SK-N-SH (cell line): Measurements from ENCODE around the gene S100A6. TPM values are rescaled to one million over a fixed set of nuclear protein-coding genes. Genes with fewer than 3 reads are reported as not detected.

ENCODE experiments used
- CTCF ChIA-PET: fragments of 300-600, 350-600 bp; formaldehyde crosslinking; extraction: SDS; loops from one replicate; lab custom pipeline; 2021; lab: Yijun Ruan, JAX
- POLR2A ChIA-PET: fragments of 350-600 bp; sonication (Branson Sonifier 250); formaldehyde crosslinking; extraction: SDS; loops from one replicate; lab custom pipeline; 2020; ENCODE audit warnings: antibody characterized with exemption, inconsistent platforms; lab: Yijun Ruan, JAX
- DNase-seq: peaks from one replicate; pipeline ENCODE4 v3.0.0; 2012
- H2AFZ ChIP-seq: fragments of 200-600 bp; sonication (generic); 2 replicates; pipeline ENCODE4 v1.8.1; 2016; ENCODE audit warnings: antibody characterized with exemption, mild to moderate bottlenecking, low read depth
- H3F3A ChIP-seq: fragments of 200-600 bp; sonication (generic); replicated peaks from 2 replicates; pipeline ENCODE3; 2016; ENCODE audit warnings: antibody characterized with exemption, mild to moderate bottlenecking; ENCODE audit not compliant: insufficient read depth
- H3K27ac ChIP-seq, 2 experiments: fragments of 200-500 bp in 1 of 2; fragments of 200-600 bp in 1 of 2; sonication (Bioruptor generic) in 1 of 2; sonication (generic), shearing (Covaris generic) in 1 of 2; 2 replicates each; pipeline versions ENCODE4 v1.5.1 to v1.6.1; 2014 to 2016; ENCODE audit warnings: low read depth in 2 of 2, inconsistent platforms in 1 of 2, low read length in 1 of 2, mild to moderate bottlenecking in 1 of 2, mixed read lengths in 1 of 2
- H3K27me3 ChIP-seq: fragments of 200-600 bp; sonication (generic), shearing (Covaris generic); 2 replicates; pipeline ENCODE4 v1.6.1; 2016; ENCODE audit warnings: mixed run types; ENCODE audit not compliant: insufficient read depth
- H3K36me3 ChIP-seq, 2 experiments: fragments of 200-500 bp in 1 of 2; fragments of 200-600 bp in 1 of 2; sonication (Bioruptor generic) in 1 of 2; sonication (generic) in 1 of 2; replicated peaks in 1 of 2; 2 replicates each; pipeline versions ENCODE3 to v1.5.1; 2014 to 2016; ENCODE audit warnings: low read length in 1 of 2, mild to moderate bottlenecking in 1 of 2; ENCODE audit not compliant: insufficient read depth in 2 of 2, control insufficient read depth in 1 of 2
- H3K4me1 ChIP-seq, 2 experiments: fragments of 200-500 bp in 1 of 2; fragments of 200-600 bp in 1 of 2; sonication (Bioruptor generic) in 1 of 2; sonication (generic), shearing (Covaris generic) in 1 of 2; 2 replicates each; pipeline versions ENCODE4 v1.5.1 to v1.6.1; 2014 to 2016; ENCODE audit warnings: low read depth in 1 of 2, low read length in 1 of 2, mixed run types in 1 of 2; ENCODE audit not compliant: insufficient read depth in 2 of 2, control insufficient read depth in 1 of 2
- H3K4me2 ChIP-seq: fragments of 200-600 bp; sonication (generic), shearing (Covaris generic); 2 replicates; pipeline ENCODE4 v1.6.1; 2017; ENCODE audit warnings: mixed run types
- H3K4me3 ChIP-seq, 2 experiments: fragments of 200-500 bp in 1 of 2; fragments of 200-600 bp in 1 of 2; sonication (Bioruptor generic) in 1 of 2; sonication (generic), shearing (Covaris generic) in 1 of 2; 2 replicates each; pipeline versions ENCODE4 v1.5.1 to v1.8.1; 2014 to 2016; ENCODE audit warnings: low read depth in 2 of 2, inconsistent platforms in 1 of 2, low read length in 1 of 2, mild to moderate bottlenecking in 1 of 2, mixed read lengths in 1 of 2, moderate library complexity in 1 of 2
- H3K79me2 ChIP-seq: fragments of 200-600 bp; sonication (generic); 2 replicates; pipeline ENCODE4 v1.8.1; 2017; ENCODE audit warnings: mild to moderate bottlenecking; ENCODE audit not compliant: insufficient read depth
- H3K9ac ChIP-seq: fragments of 200-600 bp; sonication (generic); 2 replicates; pipeline ENCODE4 v1.6.1; 2017; ENCODE audit warnings: mixed run types
- H3K9me2 ChIP-seq: fragments of 200-600 bp; sonication (generic); 2 replicates; pipeline ENCODE4 v1.6.1; 2017; ENCODE audit warnings: mixed run types
- H3K9me3 ChIP-seq: fragments of 200-600 bp; sonication (generic); 2 replicates; pipeline ENCODE4 v1.6.1; 2017; ENCODE audit warnings: mixed run types, mild to moderate bottlenecking, moderate library complexity
- H4K20me1 ChIP-seq: fragments of 200-600 bp; sonication (generic); 2 replicates; pipeline ENCODE4 v1.6.1; 2017; ENCODE audit warnings: mild to moderate bottlenecking, mixed run types; ENCODE audit not compliant: insufficient read depth
- ELF1 ChIP-seq: IDR thresholded peaks from 2 replicates; pipeline ENCODE4 v1.4.0; 2012
- GABPA ChIP-seq: IDR thresholded peaks from 2 replicates; pipeline ENCODE4 v1.4.0; 2012; ENCODE audit warnings: low read depth, mild to moderate bottlenecking
- GATA2 ChIP-seq: sonication (generic); formaldehyde crosslinking; IDR thresholded peaks from 2 replicates; pipeline ENCODE4 v1.5.0; 2020; ENCODE audit warnings: mild to moderate bottlenecking, missing genetic modification reagents
- RAD21 ChIP-seq: IDR thresholded peaks from 2 replicates; pipeline ENCODE4 v1.6.1; 2012; ENCODE audit warnings: mild to moderate bottlenecking, low read length
- SIN3A ChIP-seq: IDR thresholded peaks from 2 replicates; pipeline ENCODE4 v1.6.1; 2012; ENCODE audit warnings: low read depth, mild to moderate bottlenecking, low read length, moderate library complexity, borderline replicate concordance
- SMC3 ChIP-seq: IDR thresholded peaks from 2 replicates; pipeline ENCODE4 v1.6.1; 2012; ENCODE audit warnings: low read depth, low read length, improper control_type of control experiment
- WGBS: methylation state at CpG from one replicate; pipeline ENCODE4 v1.1.6; 2017; ENCODE audit warnings: low lambda C conversion rate; 5-methylcytosine and 5-hydroxymethylcytosine counted together
- polyA plus RNA-seq, 3 experiments: library from polyadenylated mRNA; depleted of rRNA; stranded (reverse); fragments of >200 nt; gene quantifications; 2 replicates each; pipeline ENCODE4 v1.2.3, GENCODE V29; 2012
- TF ChIP-seq, protein P1 (sequence below): IDR thresholded peaks from 2 replicates; pipeline ENCODE4 v1.4.0; 2012; ENCODE audit warnings: low read depth
- TF ChIP-seq, protein P2 (sequence below): fragments of 200-600 bp; sonication (generic); IDR thresholded peaks from 2 replicates; pipeline ENCODE4 v1.6.1; 2017; ENCODE audit warnings: antibody characterized with exemption, mild to moderate bottlenecking, moderate library complexity
- TF ChIP-seq, protein P3 (sequence below): IDR thresholded peaks from 2 replicates; pipeline ENCODE4 v1.4.0; 2012; ENCODE audit warnings: low read depth, borderline replicate concordance

Gene S100A6
- polyA plus RNA-seq, 1 of the 3 experiments (the other 2 are of a cell fraction), result 895 TPM

DNA sequence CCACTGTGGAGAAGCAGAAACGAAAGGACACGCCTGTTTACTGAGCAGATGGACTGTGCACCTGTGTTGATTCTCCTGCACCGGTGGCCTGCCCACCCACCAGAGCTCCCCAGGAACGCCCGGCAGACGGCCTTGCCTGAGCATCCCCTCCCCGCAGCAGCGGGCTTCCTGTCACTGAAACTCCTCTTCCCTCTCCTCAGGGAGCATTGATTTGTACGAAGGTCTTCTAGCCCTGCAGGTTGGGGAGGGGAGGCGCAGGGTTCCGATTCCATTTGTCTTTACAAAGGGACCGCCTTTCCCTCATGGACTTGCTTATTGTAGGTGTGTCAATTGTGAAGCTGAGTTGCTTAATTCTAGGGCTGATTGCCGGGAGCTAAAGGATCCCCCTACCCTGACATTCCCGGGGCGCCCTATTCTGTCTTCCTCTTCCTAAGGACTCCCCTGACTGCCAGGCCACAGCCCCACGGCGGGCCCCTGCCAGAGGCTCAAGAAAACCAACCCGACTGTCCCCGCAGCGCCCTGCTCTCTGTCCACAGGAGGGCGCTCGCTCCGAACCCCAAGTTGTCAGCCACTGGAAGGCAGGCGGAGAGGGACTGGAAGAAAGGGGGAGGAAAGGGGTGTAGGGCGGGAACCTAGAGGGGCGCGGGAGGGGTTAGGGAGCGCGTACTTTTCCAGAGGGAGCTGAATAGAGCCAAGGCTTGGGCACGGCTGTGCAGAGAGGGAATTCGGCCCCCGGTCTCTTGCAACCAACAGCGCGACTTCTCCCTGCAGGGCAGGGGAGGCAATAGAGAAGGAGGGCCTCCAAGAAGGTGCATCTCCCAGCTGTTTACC is 2.8 kb downstream of the S100A6 start:
- H3K4me1 ChIP-seq, result peaks cover 24 to 31% of the 10 kb centered on the region in 2 experiments; a peak in 3 of 4 replicates
- POLR2A ChIA-PET, result no interaction called here
- H3K27ac ChIP-seq, result peak overlapping the region; percentile 1 to 87; a peak in 3 of 4 replicates
- peak overlapping the region; percentile 98 for H3K9ac ChIP-seq
- peaks cover 51% of the 10 kb centered on the region for H3F3A ChIP-seq
- CTCF ChIA-PET, result interaction anchor here (1.0 to 8.4 kb wide), 9 partner anchors 9 to 240 kb away, joined by 3 to 45 read pairs (median 4); no protein-coding TSS in a partner anchor
- H3K27me3 ChIP-seq, result no peaks in the 10 kb centered on the region
- H3K9me3 ChIP-seq, result no peaks in the 10 kb centered on the region
- H3K4me2 ChIP-seq, result peak overlapping the region; percentile 95
- H4K20me1 ChIP-seq, result peaks cover 4% of the 10 kb centered on the region; the same call in 1 of the 2 replicates
- H3K4me3 ChIP-seq, result peak overlapping the region in 1 of 2 experiments; percentile 79; a peak in 3 of 4 replicates
- no peaks in the 10 kb centered on the region for H3K9me2 ChIP-seq
- TF ChIP-seq RAD21 (0 out of 2 replicates have a peak, but pooled peaks have one; percentile 9), SMC3 (peak; percentile 11; the same call in 1 of the 2 replicates), SIN3A (no peak)
- TF ChIP-seq, protein P1, sequence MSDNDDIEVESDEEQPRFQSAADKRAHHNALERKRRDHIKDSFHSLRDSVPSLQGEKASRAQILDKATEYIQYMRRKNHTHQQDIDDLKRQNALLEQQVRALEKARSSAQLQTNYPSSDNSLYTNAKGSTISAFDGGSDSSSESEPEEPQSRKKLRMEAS, result no peak
- TF ChIP-seq, protein P2, sequence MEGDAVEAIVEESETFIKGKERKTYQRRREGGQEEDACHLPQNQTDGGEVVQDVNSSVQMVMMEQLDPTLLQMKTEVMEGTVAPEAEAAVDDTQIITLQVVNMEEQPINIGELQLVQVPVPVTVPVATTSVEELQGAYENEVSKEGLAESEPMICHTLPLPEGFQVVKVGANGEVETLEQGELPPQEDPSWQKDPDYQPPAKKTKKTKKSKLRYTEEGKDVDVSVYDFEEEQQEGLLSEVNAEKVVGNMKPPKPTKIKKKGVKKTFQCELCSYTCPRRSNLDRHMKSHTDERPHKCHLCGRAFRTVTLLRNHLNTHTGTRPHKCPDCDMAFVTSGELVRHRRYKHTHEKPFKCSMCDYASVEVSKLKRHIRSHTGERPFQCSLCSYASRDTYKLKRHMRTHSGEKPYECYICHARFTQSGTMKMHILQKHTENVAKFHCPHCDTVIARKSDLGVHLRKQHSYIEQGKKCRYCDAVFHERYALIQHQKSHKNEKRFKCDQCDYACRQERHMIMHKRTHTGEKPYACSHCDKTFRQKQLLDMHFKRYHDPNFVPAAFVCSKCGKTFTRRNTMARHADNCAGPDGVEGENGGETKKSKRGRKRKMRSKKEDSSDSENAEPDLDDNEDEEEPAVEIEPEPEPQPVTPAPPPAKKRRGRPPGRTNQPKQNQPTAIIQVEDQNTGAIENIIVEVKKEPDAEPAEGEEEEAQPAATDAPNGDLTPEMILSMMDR, result peak; percentile 62
- H3K79me2 ChIP-seq, result peaks cover 30% of the 10 kb centered on the region
- no peak for DNase-seq
- peaks cover 4 to 17% of the 10 kb centered on the region in 2 experiments for H3K36me3 ChIP-seq
- WGBS, result 73% methylated on average over 30 of the region's 34 CpGs
- no peak overlapping the region for H2AFZ ChIP-seq

DNA sequence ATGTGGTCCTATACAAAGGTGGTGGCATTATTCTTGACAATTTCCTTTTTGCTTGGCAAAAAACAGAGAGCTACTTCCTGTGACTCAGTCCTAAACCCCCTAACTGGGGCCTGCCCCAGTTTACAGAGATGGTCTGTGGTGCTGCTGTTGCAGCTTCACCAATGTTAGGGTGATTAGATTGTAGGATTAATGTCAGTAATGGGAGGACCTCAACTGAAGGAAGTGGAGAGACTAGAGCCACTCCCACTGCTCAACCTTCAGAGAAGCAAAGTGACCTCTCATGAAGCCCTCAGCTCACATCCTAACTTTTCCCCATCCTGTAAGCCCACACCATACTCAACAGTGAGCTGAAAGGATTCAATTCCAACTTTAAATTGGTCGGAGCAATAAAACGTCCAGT is 3.6 kb downstream of the S100A6 start:
- no peaks in the 10 kb centered on the region for H3K9me3 ChIP-seq
- H3F3A ChIP-seq, result peaks cover 46% of the 10 kb centered on the region
- no peaks in the 10 kb centered on the region for H3K9me2 ChIP-seq
- no peak overlapping the region for H3K4me3 ChIP-seq
- peaks cover 4% of the 10 kb centered on the region; the same call in 1 of the 2 replicates for H4K20me1 ChIP-seq
- 97% methylated on average over 2 of the region's 2 CpGs for WGBS
- ChIA-PET CTCF (interaction anchor here (1.0 to 8.4 kb wide), 8 partner anchors 11 to 240 kb away, joined by 3 to 45 read pairs (median 4); no protein-coding TSS in a partner anchor), POLR2A (no interaction called here)
- no peak for TF ChIP-seq ELF1
- TF ChIP-seq GATA2 (CRISPR knock-in tag), result no peak
- 0 out of 2 replicates have a peak, but pooled peaks have one; percentile 12 for TF ChIP-seq GABPA
- TF ChIP-seq, protein P3, sequence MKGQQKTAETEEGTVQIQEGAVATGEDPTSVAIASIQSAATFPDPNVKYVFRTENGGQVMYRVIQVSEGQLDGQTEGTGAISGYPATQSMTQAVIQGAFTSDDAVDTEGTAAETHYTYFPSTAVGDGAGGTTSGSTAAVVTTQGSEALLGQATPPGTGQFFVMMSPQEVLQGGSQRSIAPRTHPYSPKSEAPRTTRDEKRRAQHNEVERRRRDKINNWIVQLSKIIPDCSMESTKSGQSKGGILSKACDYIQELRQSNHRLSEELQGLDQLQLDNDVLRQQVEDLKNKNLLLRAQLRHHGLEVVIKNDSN, result no peak
- peak overlapping the region in 1 of 2 experiments; percentile 87; a peak in 2 of 4 replicates for H3K27ac ChIP-seq
- no peak for DNase-seq
- H3K27me3 ChIP-seq, result no peaks in the 10 kb centered on the region
- peak overlapping the region; percentile 95; the same call in 1 of the 2 replicates for H3K4me2 ChIP-seq
- H3K4me1 ChIP-seq, result peaks cover 24 to 32% of the 10 kb centered on the region in 2 experiments; a peak in 3 of 4 replicates
- H3K9ac ChIP-seq, result no peak overlapping the region
- H3K36me3 ChIP-seq, result peaks cover 4 to 17% of the 10 kb centered on the region in 2 experiments
- H3K79me2 ChIP-seq, result peaks cover 30% of the 10 kb centered on the region
- no peak overlapping the region for H2AFZ ChIP-seq
